GM18873 (cell line): ENCODE data around the gene TBC1D32.
A peak's percentile ranks its signal among the peaks of the same experiment; 100 is the strongest.
"Not testable (repeated sequence)": the region's sequence is repeated elsewhere in the genome, so short reads cannot be mapped to it uniquely, and the experiment has no call there.

Experiments
- ATAC-seq: cut with Tn5 transposase; IDR thresholded peaks from one replicate; pipeline ENCODE4 v1.9.1; 2021; ENCODE audit warnings: mild to moderate bottlenecking, moderate library complexity, moderate number of reproducible peaks; ENCODE audit not compliant: unreplicated experiment, low FRiP score

TBC1D32 gene

DNA sequence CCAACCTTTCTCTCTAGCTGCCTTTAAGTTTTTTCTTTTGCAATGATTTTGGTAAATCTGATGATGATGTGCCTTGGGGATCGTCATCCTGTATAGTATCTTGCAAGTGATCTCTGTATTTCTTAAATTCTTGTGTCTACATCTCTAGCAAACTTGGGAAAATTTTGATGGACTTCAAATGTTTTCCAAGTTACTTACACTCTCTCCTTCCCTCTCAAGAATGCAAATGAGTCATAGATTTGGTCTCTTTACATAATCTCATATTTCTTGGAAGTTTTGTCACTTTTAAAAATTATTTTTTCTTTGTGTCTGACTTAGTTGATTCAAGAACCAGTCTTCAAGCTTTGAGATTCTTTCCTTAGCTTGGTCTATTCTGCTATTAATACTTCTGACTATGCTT, 176.4 kb downstream of the TBC1D32 start:
- no peak for ATAC-seq

DNA sequence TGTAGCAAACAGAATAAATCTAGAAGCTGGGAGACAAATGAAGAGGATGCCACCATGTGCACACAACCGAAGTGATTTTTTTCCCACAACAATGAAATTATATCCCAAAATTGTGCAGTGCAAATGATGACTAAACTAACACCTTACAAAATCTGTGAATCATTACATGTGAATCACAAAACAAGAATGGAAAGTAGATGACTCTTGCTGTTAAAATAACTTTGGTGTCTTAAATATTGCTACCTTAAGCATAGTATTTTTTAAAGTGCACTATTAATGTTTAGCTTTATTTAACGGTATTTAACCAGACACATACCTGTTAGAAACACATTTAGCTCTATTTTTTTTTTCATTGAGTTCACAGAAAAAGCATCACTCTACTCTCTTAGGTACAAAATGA, 190.8 kb downstream of the TBC1D32 start:
- no peak for ATAC-seq

DNA sequence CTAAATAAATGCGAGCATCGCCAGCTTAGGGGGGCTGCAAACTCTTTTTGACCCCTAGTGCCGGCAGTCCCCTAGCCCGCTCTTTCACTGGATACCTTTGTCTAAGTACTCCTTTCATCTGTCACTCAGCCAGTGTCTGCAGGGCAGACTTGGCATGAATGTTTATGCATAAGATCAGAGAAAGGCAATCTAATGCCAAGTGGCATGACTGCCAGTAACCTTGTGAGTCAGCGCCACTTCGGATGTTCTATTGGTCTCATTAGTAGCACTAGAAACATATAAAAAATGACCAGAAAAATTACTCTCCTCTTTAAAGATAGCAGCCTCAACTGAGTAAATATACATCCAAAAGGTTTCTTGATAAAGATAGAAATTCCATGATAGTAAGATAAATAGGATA, 192.2 kb downstream of the TBC1D32 start:
- ATAC-seq: no peak

DNA sequence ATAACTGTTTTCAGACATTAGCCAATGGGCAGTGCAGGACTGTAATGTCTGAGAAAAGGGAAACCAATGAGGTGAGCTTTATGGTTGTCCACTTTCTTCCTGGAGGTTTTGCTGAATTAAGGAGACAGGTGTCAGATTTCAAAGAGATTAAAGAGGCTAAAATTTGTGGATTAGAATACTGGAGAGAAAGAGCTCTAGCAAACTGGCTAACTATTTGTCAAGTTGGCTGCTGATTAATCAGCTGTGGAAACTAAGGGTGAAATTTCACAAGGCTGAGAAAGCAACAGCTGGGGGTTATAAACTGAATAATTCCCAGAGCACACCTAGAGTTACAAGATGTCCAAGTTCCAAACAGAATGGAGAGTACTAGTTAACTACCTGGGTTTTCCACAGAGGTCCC, 198.9 kb downstream of the TBC1D32 start:
- no peak for ATAC-seq

DNA sequence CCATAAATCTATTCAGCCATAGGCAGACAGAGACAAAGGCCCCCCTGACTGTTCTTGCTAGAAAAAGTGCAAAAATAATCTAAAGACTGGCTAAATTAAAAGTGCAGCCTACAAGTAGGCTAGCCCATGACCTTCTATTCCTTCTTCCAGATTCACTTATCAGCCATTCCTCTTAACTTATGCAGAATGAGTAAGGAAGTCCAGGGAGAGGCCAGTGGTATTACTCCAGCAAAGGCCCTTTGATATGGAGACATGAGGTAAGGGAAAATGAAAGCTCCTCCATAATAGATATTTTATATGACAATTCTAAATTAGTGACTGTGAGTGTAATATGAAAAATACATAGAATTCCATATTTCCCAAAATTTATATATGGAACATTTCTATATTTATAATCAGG, 199.4 kb downstream of the TBC1D32 start:
- ATAC-seq: no peak

DNA sequence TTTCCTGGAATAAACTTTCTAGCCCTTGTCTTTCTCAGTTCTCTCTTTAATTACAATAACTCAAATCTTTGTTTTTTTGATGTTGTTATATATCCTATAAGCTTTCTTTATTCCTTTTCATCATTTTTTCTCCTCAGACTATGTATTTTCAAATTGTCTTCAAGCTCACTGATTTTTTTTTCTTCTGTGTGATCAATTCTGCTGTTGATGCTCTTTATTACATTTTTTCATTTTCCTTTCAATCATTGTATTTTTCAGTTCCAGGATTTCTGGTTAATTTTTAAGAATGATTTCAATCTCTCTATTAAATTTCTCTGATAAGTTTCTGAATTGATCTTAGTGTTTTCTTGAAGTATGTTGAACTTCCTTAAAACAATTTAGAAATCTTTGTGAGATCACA, 209.7 kb downstream of the TBC1D32 start:
- ATAC-seq: no peak

DNA sequence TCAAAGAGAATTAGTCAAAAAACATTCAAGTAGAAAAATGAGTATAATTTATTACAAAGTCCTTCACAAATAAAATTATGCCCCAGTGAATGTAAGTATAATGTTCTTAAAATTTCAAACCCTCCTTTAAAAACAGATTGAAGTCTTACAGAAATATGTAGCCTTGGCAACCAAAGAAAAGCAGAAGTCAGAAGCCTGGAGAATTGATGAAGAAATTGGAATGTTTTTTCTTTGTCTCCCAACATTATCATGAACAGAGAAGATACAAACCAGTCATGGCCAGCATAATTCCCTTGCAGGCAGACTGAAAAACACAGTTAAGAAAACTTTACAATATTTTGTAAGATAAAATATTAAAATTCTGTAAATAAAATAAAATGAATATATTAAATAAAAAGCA, 221.9 kb downstream of the TBC1D32 start:
- ATAC-seq: no peak

DNA sequence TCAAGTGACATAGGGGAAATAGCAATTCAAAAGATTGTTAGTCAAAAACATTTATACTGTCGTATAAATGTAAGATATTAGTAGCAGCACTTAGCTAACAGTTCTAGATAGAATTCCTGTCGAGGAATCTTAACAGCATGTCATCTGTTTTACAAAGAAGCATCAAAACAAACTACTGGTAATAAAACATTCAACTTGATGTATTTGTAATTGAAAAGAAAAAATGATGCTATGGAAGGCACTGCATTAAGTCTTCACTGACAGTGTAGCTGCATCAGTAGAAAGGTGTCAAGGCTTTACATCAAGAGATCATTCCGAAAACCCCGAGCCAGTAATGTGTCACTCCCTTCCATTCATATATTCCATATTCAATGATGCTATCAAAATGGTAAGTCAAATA, 223.5 kb downstream of the TBC1D32 start:
- no peak for ATAC-seq

DNA sequence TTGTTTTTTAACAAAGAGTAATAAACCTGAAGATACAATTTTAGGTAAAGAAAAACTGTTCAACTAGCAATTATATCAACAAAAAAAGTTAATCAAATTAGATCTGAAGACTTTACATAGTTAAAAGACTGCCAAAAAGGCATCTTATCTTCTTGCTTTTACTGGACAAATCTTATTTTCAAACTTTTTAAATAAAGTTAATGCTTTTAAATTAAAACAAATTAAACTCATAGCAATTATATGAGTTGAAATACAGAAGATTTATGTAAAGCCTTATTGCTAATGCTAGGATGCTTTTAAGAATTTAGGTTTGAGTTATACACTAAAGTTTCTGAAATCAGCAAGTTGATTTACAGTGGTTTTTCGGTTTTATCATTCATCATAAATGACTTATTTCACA, 227.3 kb downstream of the TBC1D32 start:
- no peak for ATAC-seq

DNA sequence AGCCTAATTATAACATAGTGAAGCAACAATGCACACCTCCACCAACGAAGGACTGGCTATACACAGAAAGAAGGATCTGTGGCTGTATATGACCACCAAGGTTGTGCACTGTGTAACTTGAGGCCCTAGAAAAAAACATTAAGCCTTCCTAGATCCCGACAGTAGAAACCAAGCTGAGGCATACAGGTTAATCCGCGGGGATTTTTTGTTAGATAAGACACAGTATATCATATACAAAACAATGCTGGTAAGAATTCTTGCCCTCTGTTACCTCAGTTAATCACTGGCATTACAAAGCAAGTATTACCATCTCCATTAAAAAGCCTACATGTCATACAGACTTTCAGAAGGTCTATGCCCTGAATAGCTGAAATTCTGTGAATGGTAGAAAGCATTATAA, 228.8 kb downstream of the TBC1D32 start:
- ATAC-seq: no peak

DNA sequence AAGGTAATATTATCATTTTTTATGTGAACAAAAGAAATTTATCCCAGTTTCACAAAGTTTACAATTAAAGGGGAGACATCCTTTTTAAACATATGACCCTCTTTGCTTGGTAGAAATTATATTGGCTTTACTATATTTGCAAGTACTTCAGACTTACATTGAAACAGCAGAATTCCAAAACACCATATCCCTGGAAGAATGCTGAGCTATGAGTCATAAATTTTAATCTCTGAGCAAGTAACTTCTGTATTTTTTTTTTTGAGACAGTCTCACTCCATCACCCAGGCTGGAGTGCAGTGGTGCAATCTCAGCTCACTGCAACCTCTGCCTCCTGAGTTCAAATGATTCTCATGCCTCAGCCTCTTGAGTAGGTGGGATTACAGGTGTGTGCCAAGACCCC, 240.4 kb downstream of the TBC1D32 start:
- ATAC-seq: no peak

DNA sequence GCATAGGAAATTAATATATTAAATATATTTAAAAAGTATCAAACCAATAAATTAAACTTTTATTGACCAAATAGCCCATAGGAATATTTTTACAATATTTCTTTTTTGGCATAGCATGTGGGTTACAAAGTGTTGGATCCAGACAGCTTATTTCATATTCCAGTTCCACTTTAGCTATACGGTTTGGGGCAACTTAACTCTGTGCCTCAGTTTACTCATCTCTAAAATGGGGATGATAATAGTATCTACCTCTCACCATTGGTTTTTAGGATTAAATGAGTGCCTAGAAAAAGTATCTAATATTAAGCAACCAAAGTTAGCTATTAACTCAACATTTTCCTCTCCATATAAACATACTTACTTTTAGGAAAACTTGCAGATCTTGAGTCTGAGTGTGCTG, 243.8 kb downstream of the TBC1D32 start:
- ATAC-seq: no peak

DNA sequence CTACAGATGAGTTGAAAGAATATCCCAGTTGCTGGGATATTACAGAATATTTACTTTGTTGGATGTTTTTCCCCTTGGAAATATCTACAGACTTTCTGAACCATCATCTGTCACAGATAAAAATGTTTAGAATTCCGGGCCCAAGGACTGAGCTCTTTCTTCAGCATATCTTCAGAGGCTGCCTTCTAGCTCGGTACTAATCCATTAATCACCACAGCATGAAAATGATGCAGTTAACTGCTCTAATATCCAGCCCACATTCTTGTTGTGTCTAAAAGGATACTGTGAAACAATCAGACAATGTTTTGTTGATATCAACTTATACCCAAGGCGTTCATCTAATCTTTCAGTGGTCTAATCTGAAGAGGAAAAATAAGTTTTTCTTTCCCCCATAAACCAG, 247.4 kb downstream of the TBC1D32 start:
- ATAC-seq: no peak

DNA sequence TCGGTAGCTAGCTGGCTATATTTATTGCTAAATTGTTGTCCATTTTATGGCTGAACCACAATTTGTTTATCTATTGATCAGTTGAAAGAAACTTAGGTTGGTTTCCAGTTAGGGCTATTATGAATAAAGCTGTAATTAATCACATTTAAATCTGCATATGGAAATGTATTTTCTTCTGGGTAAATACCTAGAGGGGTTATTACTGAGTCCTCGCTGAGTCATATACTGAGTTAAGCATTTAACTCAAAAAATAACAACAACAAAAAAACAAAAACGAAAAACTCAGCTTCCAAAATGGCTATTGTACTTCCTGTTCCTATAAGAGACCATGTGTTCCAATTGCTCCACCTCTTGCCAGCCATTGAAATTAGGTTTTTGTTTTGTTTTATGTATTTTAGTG, 258.2 kb downstream of the TBC1D32 start:
- ATAC-seq: no peak

DNA sequence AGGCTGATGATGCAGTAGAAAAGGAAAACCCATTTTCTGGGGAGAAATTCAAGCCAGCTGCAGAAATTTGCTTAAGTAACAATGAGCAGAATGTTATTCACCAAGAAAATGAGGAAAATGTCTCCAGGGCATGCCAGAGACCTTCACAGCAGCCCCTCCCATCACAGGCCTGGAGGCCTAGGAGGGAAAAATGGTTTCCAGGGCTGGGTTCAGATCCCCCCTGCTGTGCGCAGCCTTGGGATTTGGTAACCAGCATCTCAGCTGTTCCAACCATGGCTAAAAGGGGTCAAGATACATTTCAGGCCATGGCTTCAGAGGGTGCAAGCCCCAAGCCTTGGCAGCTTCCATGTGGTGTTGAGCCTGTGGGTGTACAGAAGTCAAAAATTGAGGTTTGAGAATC, 265.5 kb downstream of the TBC1D32 start:
- not testable (repeated sequence) for ATAC-seq

DNA sequence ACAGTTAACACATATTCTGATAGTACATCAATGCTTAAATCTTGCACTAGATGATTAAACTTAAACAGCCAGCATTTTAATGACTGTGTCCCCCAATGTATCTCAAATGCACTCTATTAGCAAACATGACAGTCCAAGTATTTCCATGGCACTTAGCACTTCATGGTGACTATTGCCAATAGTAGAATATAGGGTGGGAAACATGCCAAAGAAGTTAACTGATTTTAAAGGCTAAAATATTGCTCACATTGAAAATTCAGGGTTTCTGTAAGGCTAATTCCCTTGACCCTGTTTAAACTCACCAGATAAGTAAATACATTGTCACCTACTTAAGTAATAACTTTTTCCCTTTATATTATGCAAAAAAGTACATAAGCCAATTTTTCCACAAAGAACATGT, 266.9 kb downstream of the TBC1D32 start:
- ATAC-seq: no peak

DNA sequence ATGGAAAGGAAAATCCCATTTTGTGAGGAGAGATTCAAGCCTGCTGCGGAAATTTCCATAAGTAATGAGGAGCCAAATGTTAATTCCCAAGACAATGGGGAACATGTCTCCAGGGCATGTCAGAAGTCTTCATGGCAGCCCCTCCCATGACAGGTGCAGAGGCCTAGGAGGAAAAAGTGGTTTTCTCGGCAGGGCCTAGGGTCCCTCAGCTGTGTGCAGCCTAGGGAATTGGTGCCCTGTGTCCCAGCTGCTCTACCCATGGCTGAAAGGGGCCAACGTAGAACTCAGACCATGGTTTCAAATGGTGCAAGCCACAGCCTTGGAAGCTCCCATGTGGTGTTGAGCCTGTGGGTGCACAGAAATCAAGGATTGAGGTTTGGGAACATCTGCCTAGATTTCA, 269.9 kb downstream of the TBC1D32 start:
- ATAC-seq: no peak

DNA sequence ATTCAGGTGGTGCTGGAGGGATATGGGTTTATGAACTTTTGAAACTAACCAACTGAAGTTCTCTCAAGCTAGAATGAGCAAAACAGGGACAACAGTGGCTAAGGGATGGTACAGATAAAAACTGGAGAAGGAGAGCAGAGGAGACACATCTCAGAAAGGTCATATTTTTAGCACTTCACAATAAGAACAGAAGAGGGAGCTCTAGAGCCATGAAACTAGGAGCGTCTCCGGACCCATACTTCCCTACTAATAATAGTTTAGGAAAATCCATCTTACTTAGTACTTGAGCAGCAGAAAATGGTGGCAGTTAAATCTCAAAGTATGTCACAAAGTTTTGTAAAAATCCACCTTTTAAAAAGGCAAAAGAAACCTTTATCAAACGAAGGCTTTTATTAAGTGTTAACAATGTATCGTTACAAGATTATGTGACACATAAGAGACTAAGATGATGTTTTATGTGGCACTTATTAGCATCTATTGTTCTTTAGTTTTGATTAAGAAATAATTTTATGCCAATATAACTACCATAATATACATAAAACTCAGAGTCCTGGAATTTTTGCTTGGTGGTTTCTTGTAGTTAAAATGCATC, 278.6 kb downstream of the TBC1D32 start:
- ATAC-seq: peak; percentile 56

DNA sequence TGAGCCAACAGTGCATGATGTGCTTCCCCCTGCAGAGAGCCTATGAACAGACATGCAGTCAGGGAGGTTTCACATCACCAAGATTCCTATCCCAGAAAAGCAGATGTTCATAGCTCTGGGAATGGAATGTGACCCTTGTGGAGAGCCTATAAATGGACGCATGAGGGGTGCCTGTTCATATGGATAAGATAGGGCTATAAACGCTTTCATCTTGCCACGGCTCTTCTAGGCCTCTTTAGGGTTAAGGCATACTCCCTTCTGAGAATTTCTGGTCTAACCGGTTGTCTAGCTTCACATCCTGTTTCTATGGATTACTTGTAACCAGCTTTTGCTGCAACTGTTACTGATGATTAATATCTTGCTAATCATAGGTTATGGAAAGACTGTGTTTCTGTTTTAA, 285.7 kb downstream of the TBC1D32 start:
- not testable (repeated sequence) for ATAC-seq

DNA sequence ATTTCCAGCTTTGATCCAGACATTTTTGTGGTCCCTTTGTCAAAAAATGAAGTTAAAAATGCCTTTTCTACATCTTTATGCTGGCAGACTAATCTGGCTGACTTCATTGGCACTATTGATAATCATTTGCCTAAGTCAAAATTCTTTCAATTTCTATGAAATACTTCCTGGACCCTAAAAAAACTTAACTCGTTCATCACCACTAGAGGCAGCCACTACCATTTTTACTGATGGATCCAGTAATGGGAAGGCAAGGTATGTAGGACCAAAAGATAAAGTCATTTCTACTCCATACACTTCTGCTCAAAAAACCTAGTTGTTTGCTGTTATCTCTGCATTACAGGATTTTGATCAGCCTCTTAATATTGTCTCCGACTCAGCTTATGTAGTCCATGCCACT, 289.4 kb downstream of the TBC1D32 start:
- ATAC-seq: not testable (repeated sequence)

DNA sequence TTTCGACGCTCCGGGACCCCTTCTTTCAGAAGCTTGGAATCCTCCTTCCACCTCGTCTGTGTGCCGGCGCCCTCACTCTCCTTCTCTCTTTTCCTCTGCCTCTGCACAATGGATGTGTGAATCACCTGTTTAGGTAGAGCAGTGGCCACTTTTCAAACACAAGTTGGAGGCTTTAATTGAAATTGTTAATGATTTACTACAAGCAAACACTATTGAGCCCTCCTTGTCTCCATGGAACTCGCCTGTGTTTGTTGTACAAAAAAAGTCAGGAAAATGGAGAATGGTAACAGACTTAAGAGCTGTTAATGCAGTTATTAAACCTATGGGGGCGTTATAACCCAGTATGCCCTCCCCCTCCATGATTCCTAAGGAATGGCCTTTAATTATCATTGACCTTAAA, 290.6 kb downstream of the TBC1D32 start:
- not testable (repeated sequence) for ATAC-seq

DNA sequence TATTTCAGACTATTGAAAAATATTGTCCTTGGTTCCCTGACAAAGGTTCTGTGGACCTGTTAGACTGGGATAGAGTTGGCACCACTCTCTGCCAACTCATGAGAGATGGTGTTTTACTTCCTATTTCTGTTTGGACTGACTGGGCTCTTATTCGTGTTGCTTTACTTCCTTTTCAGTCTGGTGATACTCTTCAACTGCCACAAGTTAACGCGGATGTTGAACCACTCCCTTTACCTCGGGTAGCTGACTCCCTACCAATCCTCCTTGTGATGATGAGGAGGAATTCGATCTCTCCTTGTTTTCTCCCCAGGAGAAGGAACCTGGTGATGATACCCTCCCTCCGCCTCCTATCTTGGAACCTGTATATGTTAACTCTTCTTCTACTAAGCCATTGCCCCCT, 291.1 kb downstream of the TBC1D32 start:
- ATAC-seq: not testable (repeated sequence)

DNA sequence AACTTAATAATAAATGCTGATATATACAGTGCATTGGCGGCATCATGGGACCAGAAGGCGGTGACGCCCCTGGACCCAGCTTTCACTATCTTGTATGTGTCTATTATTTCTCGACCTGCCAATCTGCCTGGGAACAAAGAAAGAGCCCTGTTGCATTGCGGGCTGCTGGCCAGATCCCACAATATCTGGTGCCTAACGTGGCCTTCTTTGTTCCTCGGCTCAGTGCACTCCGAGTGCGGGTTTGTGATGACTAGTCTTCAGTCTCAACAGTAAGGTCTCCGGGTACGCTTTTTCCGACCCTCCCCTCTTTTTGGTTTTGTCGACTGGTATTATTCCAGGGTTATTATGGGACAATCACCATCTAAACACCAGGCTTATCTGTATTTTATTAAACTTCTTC, 291.5 kb downstream of the TBC1D32 start:
- no peak for ATAC-seq
